Uterus (tissue), 4 donors: ENCODE measurements around the gene USP37. TPM values are rescaled to one million over a fixed set of nuclear protein-coding genes. Genes with fewer than 3 reads are reported as not detected.

Experiments used
- DNase-seq, 2 donors: peaks; one replicate each; pipeline ENCODE4 v3.0.0-alpha.2; 2019 to 2020
- H3K27ac ChIP-seq, 2 donors: fragments of 200-600 bp; sonication (generic); 1 replicate in 1 of 2; 2 replicates in 1 of 2; pipeline ENCODE4 v1.5.1; 2016 to 2018
- H3K27me3 ChIP-seq, 2 donors: fragments of 200-600 bp; sonication (generic); one replicate each; pipeline ENCODE4 v1.5.1; 2018 to 2019; ENCODE audit warnings: control low read depth in 1 of 2
- H3K36me3 ChIP-seq, 2 donors: fragments of 200-600 bp; sonication (generic); one replicate each; pipeline ENCODE4 v1.5.1; 2019; ENCODE audit warnings: control low read depth in 1 of 2
- H3K4me1 ChIP-seq, 2 donors: fragments of 200-600 bp; sonication (generic); one replicate each; pipeline ENCODE4 v1.5.1; 2018 to 2019; ENCODE audit warnings: control low read depth in 1 of 2
- H3K4me3 ChIP-seq, 2 donors: fragments of 200-600 bp; sonication (generic); 1 replicate in 1 of 2; 2 replicates in 1 of 2; pipeline ENCODE4 v1.5.1; 2018 to 2019; ENCODE audit warnings: mild to moderate bottlenecking in 1 of 2
- H3K9me3 ChIP-seq, 2 donors: fragments of 200-600 bp; sonication (generic); one replicate each; pipeline ENCODE4 v1.5.1; 2019; ENCODE audit warnings: control low read depth in 1 of 2
- CTCF ChIP-seq, 4 experiments: fragments of 200-600 bp in 2 of 4; fragments of 450-650 bp in 2 of 4; sonication (generic) in 2 of 4; IDR thresholded peaks; one replicate each; pipeline ENCODE4 v1.5.1; 2016 to 2019; ENCODE audit warnings: antibody characterized with exemption in 4 of 4, mild to moderate bottlenecking in 2 of 4, moderate library complexity in 1 of 4
- POLR2A ChIP-seq, 2 donors: fragments of 450-650 bp; IDR thresholded peaks; one replicate each; pipeline ENCODE4 v1.6.1; 2016; ENCODE audit warnings: antibody characterized with exemption in 2 of 2, mild to moderate bottlenecking in 1 of 2, moderate library complexity in 1 of 2
- intact Hi-C: fragments of 100-400 bp; cut with DNase I; formaldehyde crosslinking; loops from one replicate; pipeline ENCODE4 v1.15.1; 2023; ENCODE audit warnings: low total_unique reads
- total RNA-seq, 4 donors: library from RNA; depleted of rRNA in 3 of 4; stranded (reverse); fragments of >200 nt in 3 of 4; gene quantifications; one replicate each; pipeline versions ENCODE4 v1.1.0 to v1.2.4, GENCODE V29; 2014 to 2023
- donor health status: DM: yes; HTN: yes; CAD: no.

The USP37 gene
- 10 to 100 TPM in 3 of 4 donors, 1 to 10 TPM in 1; 9.1 to 59.3 (median 20.7) TPM for total RNA-seq

- Histone ChIP-seq H3K27me3 (no peaks in the 10 kb centered on the region), H3K9me3 (no peaks in the 10 kb centered on the region), H3K36me3 (no peaks in the 10 kb centered on the region), H3K4me3 (peak within 1 kb of the TSS; percentile 63 to 95), H3K4me1 (peaks cover 0 to 13% of the 10 kb centered on the region in 2 donors), H3K27ac (peak within 1 kb of the TSS; percentile 92 to 94)
- intact Hi-C loops = no loop called here
- TF ChIP-seq CTCF (IDR thresholded peaks at IDR 0.05) = peak in 2 of 4 experiments; percentile 7 to 15
- TF ChIP-seq POLR2A (IDR thresholded peaks at IDR 0.05) = peak; percentile 74 to 82
- DNase-seq = peak; percentile 100
Measured at GRCh38 chr2:218568190-218569037, at the start of gene USP37, which contains the start of gene CNOT9. TSS of gene USP37 (minus strand) at chr2:218568351. CDS start at chr2:218558653, 9,698 bp downstream. TSS of gene CNOT9 (plus strand) at chr2:218568839. CDS start at chr2:218568955, 116 bp downstream.

- TF ChIP-seq POLR2A (IDR thresholded peaks at IDR 0.05) = no peak
- no peak for TF ChIP-seq CTCF (IDR thresholded peaks at IDR 0.05)
- Histone ChIP-seq H3K4me1 (no peaks in the 10 kb centered on the region), H3K27me3 (no peaks in the 10 kb centered on the region), H3K36me3 (no peaks in the 10 kb centered on the region), H3K4me3 (no peak overlapping the region), H3K27ac (no peak overlapping the region), H3K9me3 (no peaks in the 10 kb centered on the region)
- intact Hi-C loops = no loop called here
- no peak for DNase-seq
Measured at GRCh38 chr2:218615868-218616315, 47.7 kb upstream of the USP37 start.

- H3K4me1 ChIP-seq = no peaks in the 10 kb centered on the region
- H3K27me3 ChIP-seq = no peaks in the 10 kb centered on the region
- H3K9me3 ChIP-seq = no peaks in the 10 kb centered on the region
- H3K27ac ChIP-seq = no peak within 1 kb of the TSS
- no peak for TF ChIP-seq POLR2A (IDR thresholded peaks at IDR 0.05)
- no peak for TF ChIP-seq CTCF (IDR thresholded peaks at IDR 0.05)
- no peak within 1 kb of the TSS for H3K4me3 ChIP-seq
- no peaks in the 10 kb centered on the region for H3K36me3 ChIP-seq
- intact Hi-C loops = no loop called here
- DNase-seq = no peak
Measured at GRCh38 chr2:218607436-218608115, 39.4 kb upstream of the USP37 start, which contains the start of gene PLCD4. TSS of gene PLCD4 (plus strand) at chr2:218607899. CDS start at chr2:218615740, 7,841 bp downstream.

- Histone ChIP-seq H3K9me3 (no peaks in the 10 kb centered on the region), H3K27me3 (no peaks in the 10 kb centered on the region), H3K4me3 (no peak overlapping the region), H3K36me3 (no peaks in the 10 kb centered on the region), H3K4me1 (no peaks in the 10 kb centered on the region), H3K27ac (no peak overlapping the region)
- intact Hi-C loops = no loop called here
- TF ChIP-seq POLR2A (IDR thresholded peaks at IDR 0.05) = no peak
- no peak for TF ChIP-seq CTCF (IDR thresholded peaks at IDR 0.05)
- no peak for DNase-seq
Measured at GRCh38 chr2:218605432-218605831, 37.3 kb upstream of the USP37 start.

GRCh38 chr2:218585541-218585940, 17.4 kb upstream of the USP37 start:
- Histone ChIP-seq H3K9me3 (no peaks in the 10 kb centered on the region), H3K27me3 (no peaks in the 10 kb centered on the region), H3K27ac (no peak overlapping the region), H3K4me1 (no peaks in the 10 kb centered on the region), H3K4me3 (no peak overlapping the region), H3K36me3 (no peaks in the 10 kb centered on the region)
- no peak for TF ChIP-seq POLR2A (IDR thresholded peaks at IDR 0.05)
- TF ChIP-seq CTCF (IDR thresholded peaks at IDR 0.05) = no peak
- intact Hi-C loops = no loop called here
- no peak for DNase-seq
